ENCODE results near the gene ZNF841.
"Not testable (repeated sequence)": the region's sequence is repeated elsewhere in the genome, so short reads cannot be mapped to it uniquely, and the experiment has no call there.

Gene ZNF841

GRCh38 chr19:52095172-52096014, at the start of gene ZNF841:
TSS of gene ZNF841 (minus strand) at chr19:52095765. CDS start at chr19:52084801, 10,964 bp downstream.
- DNase-seq (ENCODE audit: low read depth), result peak; percentile 73

GRCh38 chr19:52142001-52142595, 46.5 kb upstream of the ZNF841 start:
- no peak for DNase-seq (ENCODE audit: low read depth)

GRCh38 chr19:52141203-52141602, 45.6 kb upstream of the ZNF841 start:
- DNase-seq (ENCODE audit: low read depth), result no peak

- peak; percentile 95 for DNase-seq (ENCODE audit: low read depth)
Measured at GRCh38 chr19:52140032-52140710, 44.6 kb upstream of the ZNF841 start.

GRCh38 chr19:52139252-52140031, 43.9 kb upstream of the ZNF841 start, which contains the start of gene ZNF616:
TSS of gene ZNF616 (minus strand) at chr19:52139938. CDS start at chr19:52130512, 9,426 bp downstream.
- peak; percentile 30 for DNase-seq (ENCODE audit: low read depth)

- no peak for DNase-seq (ENCODE audit: low read depth)
Measured at GRCh38 chr19:52138983-52139251, 43.4 kb upstream of the ZNF841 start.

GRCh38 chr19:52138278-52138982, 42.9 kb upstream of the ZNF841 start:
- peak; percentile 2 for DNase-seq (ENCODE audit: low read depth)

- DNase-seq (ENCODE audit: low read depth), result no peak
Measured at GRCh38 chr19:52120286-52120685, 24.7 kb upstream of the ZNF841 start.

GRCh38 chr19:52115526-52116053, 20.0 kb upstream of the ZNF841 start:
- no peak for DNase-seq (ENCODE audit: low read depth)

- DNase-seq (ENCODE audit: low read depth), result no peak
Measured at GRCh38 chr19:52114691-52115090, 19.1 kb upstream of the ZNF841 start.

- no peak for DNase-seq (ENCODE audit: low read depth)
Measured at GRCh38 chr19:52112624-52113023, 17.1 kb upstream of the ZNF841 start.

GRCh38 chr19:52110780-52111179, 15.2 kb upstream of the ZNF841 start:
- no peak for DNase-seq (ENCODE audit: low read depth)

- no peak for DNase-seq (ENCODE audit: low read depth)
Measured at GRCh38 chr19:52102782-52103181, 7.2 kb upstream of the ZNF841 start.

GRCh38 chr19:52101866-52102562, 6.4 kb upstream of the ZNF841 start:
- no peak for DNase-seq (ENCODE audit: low read depth)

GRCh38 chr19:52099497-52100138, 4.1 kb upstream of the ZNF841 start:
- no peak for DNase-seq (ENCODE audit: low read depth)

GRCh38 chr19:52096416-52096815, 851 bp upstream of the ZNF841 start:
- not testable (repeated sequence) for DNase-seq (ENCODE audit: low read depth)

- no peak for DNase-seq (ENCODE audit: low read depth)
Measured at GRCh38 chr19:52094526-52095130, 937 bp downstream of the ZNF841 start.

GRCh38 chr19:52086481-52086880, 9.1 kb downstream of the ZNF841 start:
- no peak for DNase-seq (ENCODE audit: low read depth)

GRCh38 chr19:52070496-52070895, 25.1 kb downstream of the ZNF841 start:
- DNase-seq (ENCODE audit: low read depth), result no peak

- DNase-seq (ENCODE audit: low read depth), result no peak
Measured at GRCh38 chr19:52069653-52070052, 25.9 kb downstream of the ZNF841 start.

Measured in stimulated activated CD8-positive, alpha-beta memory T cell treated with anti-CD3 and anti-CD28 coated beads, Interleukin-12 subunit alpha, Interleukin-12 subunit beta, amount 100 ng/mL, for 4 hours (primary cell).